GM19468 (cell line): Measurements from ENCODE around the gene IMMP2L.
"Not testable (repeated sequence)": the region's sequence is repeated elsewhere in the genome, so short reads cannot be mapped to it uniquely, and the experiment has no call there.

Source experiments
- ATAC-seq: cut with Tn5 transposase; IDR thresholded peaks from one replicate; pipeline ENCODE4 v1.9.1; 2021; ENCODE audit warnings: mild to moderate bottlenecking, moderate library complexity, moderate number of reproducible peaks; ENCODE audit not compliant: unreplicated experiment; ENCODE audit errors: extremely low read depth

The IMMP2L gene

GRCh38 chr7:111362506-111363054 lies 199.7 kb downstream of the IMMP2L start:
- no peak for ATAC-seq

- ATAC-seq: no peak
Observed at GRCh38 chr7:111358915-111359314, 203.4 kb downstream of the IMMP2L start.

- ATAC-seq: no peak
Observed at GRCh38 chr7:111357691-111358090, 204.6 kb downstream of the IMMP2L start.

GRCh38 chr7:111356941-111357340 lies 205.4 kb downstream of the IMMP2L start:
- no peak for ATAC-seq

GRCh38 chr7:111352319-111352718 lies 210.0 kb downstream of the IMMP2L start:
- no peak for ATAC-seq

GRCh38 chr7:111346219-111346618 lies 216.1 kb downstream of the IMMP2L start:
- no peak for ATAC-seq

- no peak for ATAC-seq
Observed at GRCh38 chr7:111343017-111343416, 219.3 kb downstream of the IMMP2L start.

GRCh38 chr7:111339006-111339405 lies 223.3 kb downstream of the IMMP2L start:
- no peak for ATAC-seq

- ATAC-seq: no peak
Observed at GRCh38 chr7:111333010-111333409, 229.3 kb downstream of the IMMP2L start.

GRCh38 chr7:111330235-111330523 lies 232.1 kb downstream of the IMMP2L start:
- no peak for ATAC-seq

GRCh38 chr7:111329367-111330234 lies 232.7 kb downstream of the IMMP2L start:
- peak; percentile 35 for ATAC-seq

GRCh38 chr7:111328487-111328886 lies 233.8 kb downstream of the IMMP2L start:
- ATAC-seq: no peak

GRCh38 chr7:111324776-111325175 lies 237.5 kb downstream of the IMMP2L start:
- no peak for ATAC-seq

- ATAC-seq: peak; percentile 50
Observed at GRCh38 chr7:111324228-111324627, 238.1 kb downstream of the IMMP2L start.

- not testable (repeated sequence) for ATAC-seq
Observed at GRCh38 chr7:111323670-111324069, 238.6 kb downstream of the IMMP2L start.

GRCh38 chr7:111320133-111320532 lies 242.2 kb downstream of the IMMP2L start:
- no peak for ATAC-seq

- no peak for ATAC-seq
Observed at GRCh38 chr7:111312966-111313365, 249.3 kb downstream of the IMMP2L start.

GRCh38 chr7:111308691-111309090 lies 253.6 kb downstream of the IMMP2L start:
- ATAC-seq: no peak

GRCh38 chr7:111301891-111302290 lies 260.4 kb downstream of the IMMP2L start:
- ATAC-seq: no peak

- no peak for ATAC-seq
Observed at GRCh38 chr7:111294494-111294893, 267.8 kb downstream of the IMMP2L start.

- no peak for ATAC-seq
Observed at GRCh38 chr7:111292026-111292470, 270.2 kb downstream of the IMMP2L start.

GRCh38 chr7:111290982-111291381 lies 271.3 kb downstream of the IMMP2L start:
- ATAC-seq: no peak
